ENCODE measurements around the gene HBG2. TPM values are rescaled to one million over a fixed set of nuclear protein-coding genes. Genes with fewer than 3 reads are reported as not detected.

Gene HBG2
- total and polyA plus RNA-seq, 2 of the 13 experiments (the other 11 are each of a cell fraction or from before 2014, with no cell fraction given): not detected

- DNase-seq (ENCODE audit: low spot score) (no peak), ATAC-seq (no peak), FAIRE-seq (no peak)
- Histone ChIP-seq H3K9me3 (ENCODE audit: low read length) (no peaks in the 10 kb centered on the region), H3K27me3 (ENCODE audit: control insufficient read depth in 1 of 2, insufficient read depth in 2 of 2, low read length in 2 of 2) (peaks cover 0 to 3% of the 10 kb centered on the region in 2 experiments; a peak in 1 of 5 replicates), H3K4me2 (ENCODE audit: low read depth, low read length) (no peak overlapping the region), H2AFZ (ENCODE audit: low read length) (no peak overlapping the region), H3K79me2 (ENCODE audit: insufficient read depth, low read length) (no peaks in the 10 kb centered on the region), H3K4me3 (replicated peaks in 1 of 3; ENCODE audit: insufficient read depth in 1 of 3, low read depth in 2 of 3, low read length in 3 of 3) (no peak overlapping the region), H3K9ac (ENCODE audit: insufficient read depth, low read depth, low read length) (no peak overlapping the region), H3K4me1 (ENCODE audit: insufficient read depth, low read length) (no peaks in the 10 kb centered on the region), H4K20me1 (ENCODE audit: insufficient read depth, low read length) (no peaks in the 10 kb centered on the region), H3K27ac (ENCODE audit: extremely low read length, insufficient read depth, low read length) (no peak overlapping the region), H3K36me3 (replicated peaks in 1 of 2; ENCODE audit: control insufficient read depth in 1 of 2, insufficient read depth in 2 of 2, low read length in 2 of 2) (no peaks in the 10 kb centered on the region)
- TF ChIP-seq PATZ1 (CRISPR knock-in tag; IDR thresholded peaks at IDR 0.05) (no peak), JUN (CRISPR knock-in tag; IDR thresholded peaks at IDR 0.05) (no peak), PHF5A (CRISPR knock-in tag; IDR thresholded peaks at IDR 0.05; ENCODE audit: low read depth, unreplicated experiment) (no peak), ZNF747 (CRISPR knock-in tag; IDR thresholded peaks at IDR 0.05; ENCODE audit: borderline replicate concordance) (no peak), CREBL2 (CRISPR knock-in tag; IDR thresholded peaks at IDR 0.05; ENCODE audit: borderline replicate concordance) (no peak), ZNF296 (CRISPR knock-in tag; conservative IDR thresholded peaks at IDR 0.05) (no peak), ZNF724P (CRISPR knock-in tag; IDR thresholded peaks at IDR 0.05; ENCODE audit: borderline replicate concordance) (no peak), ARID2 (CRISPR knock-in tag; IDR thresholded peaks at IDR 0.05; ENCODE audit: borderline replicate concordance) (no peak)
- intact Hi-C loops (cut with micrococcal nuclease; ENCODE audit: unreplicated experiment) (no loop called here), in situ Hi-C loops (cut with HindIII; ENCODE audit: extremely low pct_ligation_motif_present, low pct_unique_long_range_greater_than_20kb) (no loop called here)
- 0% methylated on average over 1 of the region's 1 CpG for WGBS (ENCODE audit: low lambda C conversion rate)
- ChIA-PET POLR2A (no interaction called here), CTCF (ENCODE audit: low intra/inter-chr PET ratio, low total read pairs) (no interaction called here)
- no TSS peak for BruUV-seq (replicated peaks)
Measured at GRCh38 chr11:5229356-5229755, 25.2 kb downstream of the HBG2 start.
